ENCODE data around the gene IL4R.

Gene IL4R

GRCh38 chr16:27308792-27309191, 5.0 kb upstream of the IL4R start:
- H3K4me2 ChIP-seq (ENCODE audit: low read length), result no peak overlapping the region

DNA sequence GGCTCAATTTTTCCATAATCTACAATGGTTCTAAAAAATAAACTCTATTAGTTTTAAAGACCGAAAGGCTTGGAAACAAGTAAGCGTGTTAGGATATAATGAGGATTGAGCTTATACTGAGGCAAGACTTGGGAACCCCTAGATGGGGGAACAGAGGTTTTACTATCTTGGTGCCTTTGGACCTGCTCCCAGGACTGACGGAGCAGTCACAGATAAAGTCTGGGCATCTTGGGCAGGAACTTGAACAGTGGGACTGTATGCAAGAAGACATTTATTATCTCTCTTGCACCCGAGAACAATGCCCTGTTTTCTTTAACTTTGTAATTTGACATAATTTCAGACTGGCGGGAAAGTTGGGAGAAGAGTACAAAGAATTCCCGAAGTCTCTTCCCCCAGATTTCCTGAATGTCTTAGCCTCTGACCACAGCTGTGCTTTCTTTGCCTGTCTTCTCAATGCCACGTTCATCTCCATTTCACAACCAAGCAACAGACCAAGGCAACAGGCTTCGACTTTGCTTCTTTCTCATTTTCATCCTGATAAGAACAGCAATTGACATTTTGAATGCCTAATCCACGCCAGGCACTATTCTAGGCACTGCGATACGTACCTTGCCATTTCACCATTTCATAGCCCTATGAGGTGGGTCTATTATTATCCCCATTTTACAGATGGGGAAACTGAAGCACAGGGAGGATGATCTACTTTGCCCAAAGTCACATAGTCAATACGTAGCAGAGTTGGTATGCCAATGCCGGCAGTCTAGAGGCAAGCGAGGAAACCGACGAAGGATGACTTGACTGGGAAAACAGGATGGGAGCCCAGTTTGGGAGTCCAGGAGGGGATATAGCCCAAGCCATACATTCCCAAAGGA, 3.0 kb upstream of the IL4R start:
- no peak overlapping the region for H2AK5ac ChIP-seq (ENCODE audit: low read length)
- no peak overlapping the region for H4K12ac ChIP-seq (ENCODE audit: low read depth, low read length)
- no peak overlapping the region for H2BK120ac ChIP-seq (ENCODE audit: insufficient read depth, low read length, poor library complexity)
- H3K4me1 ChIP-seq (ENCODE audit: control insufficient read depth in 1 of 2, insufficient read depth in 2 of 2, low read length in 2 of 2), result peaks cover 7 to 13% of the 10 kb centered on the region in 2 experiments
- H4K91ac ChIP-seq (ENCODE audit: low read depth, low read length), result no peak overlapping the region
- no peak overlapping the region for H3K14ac ChIP-seq (ENCODE audit: low read length)
- no peak overlapping the region for H3K18ac ChIP-seq (ENCODE audit: low read length)
- H3K9me3 ChIP-seq (ENCODE audit: insufficient read depth, low read depth, low read length), result no peaks in the 10 kb centered on the region
- WGBS (ENCODE audit: extremely low coverage, insufficient coverage, insufficient read length), result no CpG with 5 or more reads among the region's 16 CpGs
- H3K23ac ChIP-seq (ENCODE audit: low read length), result no peak overlapping the region
- no peak overlapping the region for H3K9ac ChIP-seq (ENCODE audit: low read length)
- no peaks in the 10 kb centered on the region for H3K36me3 ChIP-seq (ENCODE audit: control insufficient read depth in 1 of 2, insufficient read depth in 2 of 2, low read length in 2 of 2)
- H3K27ac ChIP-seq (ENCODE audit: low read depth, low read length), result no peak overlapping the region
- DNase-seq, result no peak
- H2BK12ac ChIP-seq (ENCODE audit: low read length), result no peak overlapping the region
- H3K79me2 ChIP-seq (ENCODE audit: control insufficient read depth, insufficient read depth, low read length, poor library complexity), result peaks cover 8% of the 10 kb centered on the region
- H2BK5ac ChIP-seq (ENCODE audit: low read depth, low read length, poor library complexity), result no peak overlapping the region
- H3K4me3 ChIP-seq (ENCODE audit: low read depth, low read length), result no peak overlapping the region
- H3K27me3 ChIP-seq (ENCODE audit: insufficient read depth, low read length), result no peaks in the 10 kb centered on the region
- no peak overlapping the region for H4K8ac ChIP-seq (ENCODE audit: low read depth, low read length)
- H2AFZ ChIP-seq (ENCODE audit: insufficient read depth, low read length, poor library complexity), result no peak overlapping the region
- H3K79me1 ChIP-seq (ENCODE audit: low read length), result peaks cover 11% of the 10 kb centered on the region
- no peak overlapping the region for H3K4ac ChIP-seq (ENCODE audit: low read depth, low read length)
- H3K4me2 ChIP-seq (ENCODE audit: low read length), result no peak overlapping the region

More at GRCh38 chr16:27308792-27309191, 5.0 kb upstream of the IL4R start:
- Histone ChIP-seq H3K36me3 (ENCODE audit: control insufficient read depth in 1 of 2, insufficient read depth in 2 of 2, low read length in 2 of 2) (no peaks in the 10 kb centered on the region), H4K8ac (ENCODE audit: low read depth, low read length) (no peak overlapping the region), H4K91ac (ENCODE audit: low read depth, low read length) (no peak overlapping the region), H3K27ac (ENCODE audit: low read depth, low read length) (no peak overlapping the region), H3K14ac (ENCODE audit: low read length) (no peak overlapping the region), H3K4me3 (ENCODE audit: low read depth, low read length) (no peak overlapping the region), H2AK5ac (ENCODE audit: low read length) (no peak overlapping the region), H3K18ac (ENCODE audit: low read length) (no peak overlapping the region), H3K4me1 (ENCODE audit: control insufficient read depth in 1 of 2, insufficient read depth in 2 of 2, low read length in 2 of 2) (peaks cover 0 to 3% of the 10 kb centered on the region in 2 experiments), H3K79me1 (ENCODE audit: low read length) (peaks cover 4% of the 10 kb centered on the region), H3K4ac (ENCODE audit: low read depth, low read length) (no peak overlapping the region), H3K23ac (ENCODE audit: low read length) (no peak overlapping the region), H3K9ac (ENCODE audit: low read length) (no peak overlapping the region), H3K27me3 (ENCODE audit: insufficient read depth, low read length) (no peaks in the 10 kb centered on the region), H2BK120ac (ENCODE audit: insufficient read depth, low read length, poor library complexity) (no peak overlapping the region), H3K79me2 (ENCODE audit: control insufficient read depth, insufficient read depth, low read length, poor library complexity) (peaks cover 3% of the 10 kb centered on the region), H2AFZ (ENCODE audit: insufficient read depth, low read length, poor library complexity) (no peak overlapping the region), H4K12ac (ENCODE audit: low read depth, low read length) (no peak overlapping the region), H2BK5ac (ENCODE audit: low read depth, low read length, poor library complexity) (no peak overlapping the region), H3K9me3 (ENCODE audit: insufficient read depth, low read depth, low read length) (no peaks in the 10 kb centered on the region), H2BK12ac (ENCODE audit: low read length) (no peak overlapping the region)
- no CpG with 5 or more reads among the region's 1 CpG for WGBS (ENCODE audit: extremely low coverage, insufficient coverage, insufficient read length)
- DNase-seq, result no peak

- H4K12ac ChIP-seq (ENCODE audit: low read depth, low read length), result no peak overlapping the region
- peaks cover 11% of the 10 kb centered on the region for H3K79me1 ChIP-seq (ENCODE audit: low read length)
- H2BK5ac ChIP-seq (ENCODE audit: low read depth, low read length, poor library complexity), result no peak overlapping the region
- WGBS (ENCODE audit: extremely low coverage, insufficient coverage, insufficient read length), result no CpG with 5 or more reads among the region's 8 CpGs
- no peak overlapping the region for H4K8ac ChIP-seq (ENCODE audit: low read depth, low read length)
- no peak overlapping the region for H3K14ac ChIP-seq (ENCODE audit: low read length)
- H4K91ac ChIP-seq (ENCODE audit: low read depth, low read length), result no peak overlapping the region
- H3K27me3 ChIP-seq (ENCODE audit: insufficient read depth, low read length), result no peaks in the 10 kb centered on the region
- H3K4ac ChIP-seq (ENCODE audit: low read depth, low read length), result no peak overlapping the region
- H3K18ac ChIP-seq (ENCODE audit: low read length), result no peak overlapping the region
- no peak overlapping the region for H3K23ac ChIP-seq (ENCODE audit: low read length)
- H3K36me3 ChIP-seq (ENCODE audit: control insufficient read depth in 1 of 2, insufficient read depth in 2 of 2, low read length in 2 of 2), result no peaks in the 10 kb centered on the region
- H2BK120ac ChIP-seq (ENCODE audit: insufficient read depth, low read length, poor library complexity), result no peak overlapping the region
- H2AK5ac ChIP-seq (ENCODE audit: low read length), result no peak overlapping the region
- H3K9ac ChIP-seq (ENCODE audit: low read length), result no peak overlapping the region
- H3K27ac ChIP-seq (ENCODE audit: low read depth, low read length), result no peak overlapping the region
- DNase-seq, result no peak
- no peak overlapping the region for H3K4me3 ChIP-seq (ENCODE audit: low read depth, low read length)
- no peak overlapping the region for H3K4me2 ChIP-seq (ENCODE audit: low read length)
- peaks cover 7 to 13% of the 10 kb centered on the region in 2 experiments for H3K4me1 ChIP-seq (ENCODE audit: control insufficient read depth in 1 of 2, insufficient read depth in 2 of 2, low read length in 2 of 2)
- no peak overlapping the region for H2AFZ ChIP-seq (ENCODE audit: insufficient read depth, low read length, poor library complexity)
- no peak overlapping the region for H2BK12ac ChIP-seq (ENCODE audit: low read length)
- no peaks in the 10 kb centered on the region for H3K9me3 ChIP-seq (ENCODE audit: insufficient read depth, low read depth, low read length)
- peaks cover 8% of the 10 kb centered on the region for H3K79me2 ChIP-seq (ENCODE audit: control insufficient read depth, insufficient read depth, low read length, poor library complexity)
Observed at GRCh38 chr16:27311448-27311830, 2.3 kb upstream of the IL4R start.

- no peak for DNase-seq
- H3K18ac ChIP-seq (ENCODE audit: low read length), result no peak overlapping the region
- H3K27me3 ChIP-seq (ENCODE audit: insufficient read depth, low read length), result no peaks in the 10 kb centered on the region
- no peak overlapping the region for H2BK120ac ChIP-seq (ENCODE audit: insufficient read depth, low read length, poor library complexity)
- H3K4me3 ChIP-seq (ENCODE audit: low read depth, low read length), result no peak overlapping the region
- no peak overlapping the region for H2AFZ ChIP-seq (ENCODE audit: insufficient read depth, low read length, poor library complexity)
- H3K4me1 ChIP-seq (ENCODE audit: control insufficient read depth in 1 of 2, insufficient read depth in 2 of 2, low read length in 2 of 2), result peaks cover 7 to 13% of the 10 kb centered on the region in 2 experiments
- H3K9ac ChIP-seq (ENCODE audit: low read length), result no peak overlapping the region
- no peak overlapping the region for H4K91ac ChIP-seq (ENCODE audit: low read depth, low read length)
- no peak overlapping the region for H4K8ac ChIP-seq (ENCODE audit: low read depth, low read length)
- no peak overlapping the region for H3K14ac ChIP-seq (ENCODE audit: low read length)
- no peak overlapping the region for H2BK12ac ChIP-seq (ENCODE audit: low read length)
- H3K79me1 ChIP-seq (ENCODE audit: low read length), result peaks cover 11% of the 10 kb centered on the region
- H4K12ac ChIP-seq (ENCODE audit: low read depth, low read length), result no peak overlapping the region
- no peak overlapping the region for H3K4ac ChIP-seq (ENCODE audit: low read depth, low read length)
- peaks cover 8% of the 10 kb centered on the region for H3K79me2 ChIP-seq (ENCODE audit: control insufficient read depth, insufficient read depth, low read length, poor library complexity)
- no peaks in the 10 kb centered on the region for H3K9me3 ChIP-seq (ENCODE audit: insufficient read depth, low read depth, low read length)
- H3K23ac ChIP-seq (ENCODE audit: low read length), result no peak overlapping the region
- WGBS (ENCODE audit: extremely low coverage, insufficient coverage, insufficient read length), result no CpG with 5 or more reads among the region's 7 CpGs
- no peak overlapping the region for H3K27ac ChIP-seq (ENCODE audit: low read depth, low read length)
- no peak overlapping the region for H2AK5ac ChIP-seq (ENCODE audit: low read length)
- H3K4me2 ChIP-seq (ENCODE audit: low read length), result no peak overlapping the region
- H3K36me3 ChIP-seq (ENCODE audit: control insufficient read depth in 1 of 2, insufficient read depth in 2 of 2, low read length in 2 of 2), result no peaks in the 10 kb centered on the region
- no peak overlapping the region for H2BK5ac ChIP-seq (ENCODE audit: low read depth, low read length, poor library complexity)
Observed at GRCh38 chr16:27311897-27312303, 1.9 kb upstream of the IL4R start.

Measured in trophoblast cell (in vitro differentiated cells and primary cell).